ENCODE measurements around the gene DUSP8. TPM values are rescaled to one million over a fixed set of nuclear protein-coding genes. Genes with fewer than 3 reads are reported as not detected.
A peak's percentile ranks its signal among the peaks of the same experiment; 100 is the strongest.

Gene DUSP8
- total and polyA plus RNA-seq, 2 donors (not counting 1 experiment from before 2014, with no cell fraction given): 4.3 to 7.2 TPM

GRCh38 chr11:1592628-1593027, 20.6 kb upstream of the DUSP8 start:
- POLR2A ChIA-PET: no interaction called here
- Mint-ChIP-seq H3K4me3 (no peak overlapping the region), H3K9me3 (ENCODE audit: insufficient read depth) (no peaks in the 10 kb centered on the region), H3K4me1 (peaks cover 21% of the 10 kb centered on the region), H3K27ac (no peak overlapping the region), H3K27me3 (peaks cover 38% of the 10 kb centered on the region)
- Histone ChIP-seq H3K27ac (ENCODE audit: low read length in 2 of 2) (no peak overlapping the region), H3K4me3 (ENCODE audit: control extremely low read depth in 1 of 5, extremely low read depth in 1 of 5, insufficient read depth in 1 of 5, low read depth in 2 of 5, low read length in 4 of 5) (no peak overlapping the region), H3K27me3 (replicated peaks in 1 of 4; ENCODE audit: control extremely low read depth in 1 of 4, control insufficient read depth in 3 of 4, insufficient read depth in 4 of 4, low read length in 3 of 4) (peaks cover 0 to 21% (median 3%) of the 10 kb centered on the region in 4 experiments), H3K4me1 (ENCODE audit: control insufficient read depth in 2 of 2, insufficient read depth in 2 of 2, low read length in 2 of 2) (peaks cover 8 to 22% of the 10 kb centered on the region in 2 donors), H3K36me3 (replicated peaks in 1 of 2; ENCODE audit: control extremely low read depth in 1 of 2, control insufficient read depth in 1 of 2, extremely low read depth in 1 of 2, insufficient read depth in 2 of 2, low read length in 1 of 2) (no peaks in the 10 kb centered on the region), H3K4me2 (replicated peaks; ENCODE audit: low read depth, low read length, poor library complexity, severe bottlenecking) (no peak overlapping the region), H4K20me1 (ENCODE audit: control insufficient read depth, insufficient read depth, low read length, poor library complexity, severe bottlenecking) (no peaks in the 10 kb centered on the region), H2AFZ (ENCODE audit: insufficient read depth, low read depth, low read length, poor library complexity, severe bottlenecking) (no peak overlapping the region), H3K9me3 (ENCODE audit: control extremely low read depth in 1 of 3, control insufficient read depth in 2 of 3, insufficient read depth in 1 of 3, low read length in 2 of 3) (peaks cover 0 to 24% (median 0%) of the 10 kb centered on the region in 3 donors), H3K79me2 (ENCODE audit: control insufficient read depth, insufficient read depth, low read length) (no peaks in the 10 kb centered on the region), H3K9ac (ENCODE audit: low read length) (no peak overlapping the region)
- intact Hi-C loops (cut with micrococcal nuclease): no loop called here
- CTCF ChIA-PET: interaction anchor here (2.1 to 4.3 kb wide), 2 partner anchors 18 to 19 kb away, joined by 6 to 13 read pairs; no protein-coding TSS in a partner anchor
- ATAC-seq (ENCODE audit: low read depth) (no peak), DNase-seq (no peak)
- TF ChIP-seq CTCF (IDR thresholded peaks at IDR 0.05): no peak
- TF ChIP-seq EZH2 (IDR thresholded peaks at IDR 0.05; ENCODE audit: borderline replicate concordance, insufficient read depth, low read depth, low read length, poor library complexity, severe bottlenecking): no peak
- 92% methylated on average over 4 of the region's 9 CpGs for WGBS (ENCODE audit: insufficient coverage)

GRCh38 chr11:1589996-1590395, 17.9 kb upstream of the DUSP8 start:
- Histone ChIP-seq H3K27ac (ENCODE audit: low read length in 2 of 2) (no peak overlapping the region), H3K9ac (ENCODE audit: low read length) (no peak overlapping the region), H3K4me2 (replicated peaks; ENCODE audit: low read depth, low read length, poor library complexity, severe bottlenecking) (no peak overlapping the region), H4K20me1 (ENCODE audit: control insufficient read depth, insufficient read depth, low read length, poor library complexity, severe bottlenecking) (no peaks in the 10 kb centered on the region), H3K4me1 (ENCODE audit: control insufficient read depth in 2 of 2, insufficient read depth in 2 of 2, low read length in 2 of 2) (peaks cover 8 to 27% of the 10 kb centered on the region in 2 donors), H3K79me2 (ENCODE audit: control insufficient read depth, insufficient read depth, low read length) (no peaks in the 10 kb centered on the region), H2AFZ (ENCODE audit: insufficient read depth, low read depth, low read length, poor library complexity, severe bottlenecking) (no peak overlapping the region), H3K4me3 (ENCODE audit: control extremely low read depth in 1 of 5, extremely low read depth in 1 of 5, insufficient read depth in 1 of 5, low read depth in 2 of 5, low read length in 4 of 5) (no peak overlapping the region), H3K27me3 (replicated peaks in 1 of 4; ENCODE audit: control extremely low read depth in 1 of 4, control insufficient read depth in 3 of 4, insufficient read depth in 4 of 4, low read length in 3 of 4) (peaks cover 0 to 12% (median 1%) of the 10 kb centered on the region in 4 experiments), H3K9me3 (ENCODE audit: control extremely low read depth in 1 of 3, control insufficient read depth in 2 of 3, insufficient read depth in 1 of 3, low read length in 2 of 3) (peaks cover 0 to 24% (median 0%) of the 10 kb centered on the region in 3 donors), H3K36me3 (replicated peaks in 1 of 2; ENCODE audit: control extremely low read depth in 1 of 2, control insufficient read depth in 1 of 2, extremely low read depth in 1 of 2, insufficient read depth in 2 of 2, low read length in 1 of 2) (no peaks in the 10 kb centered on the region)
- intact Hi-C loops (cut with micrococcal nuclease): no loop called here
- Mint-ChIP-seq H3K27ac (no peak overlapping the region), H3K4me3 (peak overlapping the region; percentile 34), H3K4me1 (peaks cover 19% of the 10 kb centered on the region), H3K27me3 (peaks cover 21% of the 10 kb centered on the region), H3K9me3 (ENCODE audit: insufficient read depth) (no peaks in the 10 kb centered on the region)
- CTCF ChIA-PET: interaction anchor here (2.8 kb wide), 1 partner anchor 15 kb away, joined by 18 read pairs; no protein-coding TSS in a partner anchor
- POLR2A ChIA-PET: no interaction called here
- no peak for TF ChIP-seq EZH2 (IDR thresholded peaks at IDR 0.05; ENCODE audit: borderline replicate concordance, insufficient read depth, low read depth, low read length, poor library complexity, severe bottlenecking)
- TF ChIP-seq CTCF (IDR thresholded peaks at IDR 0.05): no peak
- no peak for ATAC-seq (ENCODE audit: low read depth)
- DNase-seq: no peak
- 95% methylated on average over 6 of the region's 6 CpGs for WGBS (ENCODE audit: insufficient coverage)

All from B cell (primary cell).